Neural cell (in vitro differentiated cells): ENCODE measurements around the gene MLLT3. TPM values are rescaled to one million over a fixed set of nuclear protein-coding genes. Genes with fewer than 3 reads are reported as not detected.

Experiments
- H2AFZ ChIP-seq: fragments of 200-600, 300-800 bp; sonication (generic), shearing (Covaris generic); 2 replicates; pipeline ENCODE4 v1.6.0; 2014; ENCODE audit warnings: low read depth, mild to moderate bottlenecking, antibody characterized with exemption, low read length, moderate library complexity
- H3F3A ChIP-seq: fragments of 200-600 bp; shearing (Covaris generic); 2 replicates; pipeline ENCODE4 v1.6.1; 2016; ENCODE audit warnings: mild to moderate bottlenecking, moderate library complexity, mixed read lengths, antibody characterized with exemption, low read length; ENCODE audit not compliant: insufficient read depth, poor library complexity, severe bottlenecking
- H3K27ac ChIP-seq: fragments of 200-600, 300-800 bp; sonication (generic), shearing (Covaris generic); 2 replicates; pipeline ENCODE4 v1.5.1; 2014; ENCODE audit warnings: mild to moderate bottlenecking, low read length, moderate library complexity
- H3K27me3 ChIP-seq: fragments of 300-800, 200-600 bp; sonication (generic), shearing (Covaris generic); 2 replicates; pipeline ENCODE4 v1.6.0; 2014; ENCODE audit warnings: mild to moderate bottlenecking, low read depth, low read length, moderate library complexity; ENCODE audit not compliant: insufficient read depth
- H3K36me3 ChIP-seq: fragments of 300-800, 200-600 bp; sonication (generic), shearing (Covaris generic); 2 replicates; pipeline ENCODE4 v1.5.1; 2014; ENCODE audit warnings: mild to moderate bottlenecking, antibody characterized with exemption, low read length, moderate library complexity; ENCODE audit not compliant: insufficient read depth
- H3K4me2 ChIP-seq: fragments of 300-800, 200-600 bp; sonication (generic), shearing (Covaris generic); 2 replicates; pipeline ENCODE4 v1.6.0; 2014; ENCODE audit warnings: mild to moderate bottlenecking, low read length
- H3K4me3 ChIP-seq: fragments of 300-800, 200-600 bp; sonication (generic), shearing (Covaris generic); 2 replicates; pipeline ENCODE4 v1.5.1; 2014; ENCODE audit warnings: mild to moderate bottlenecking, low read length, moderate library complexity
- H3K79me2 ChIP-seq: fragments of 200-600 bp; shearing (Covaris generic); replicated peaks from 2 replicates; pipeline ENCODE4 v1.6.0; 2014; ENCODE audit warnings: mild to moderate bottlenecking, low read length, moderate library complexity; ENCODE audit not compliant: insufficient read depth
- H3K9ac ChIP-seq: fragments of 300-800, 200-600 bp; sonication (generic), shearing (Covaris generic); 2 replicates; pipeline ENCODE4 v1.6.1; 2016; ENCODE audit warnings: mild to moderate bottlenecking, low read length, mixed read lengths
- H3K9me2 ChIP-seq: fragments of 200-600 bp; shearing (Covaris generic); 2 replicates; pipeline ENCODE4 v1.6.1; 2016; ENCODE audit warnings: mild to moderate bottlenecking, low read length, mixed read lengths; ENCODE audit not compliant: insufficient read depth
- H3K9me3 ChIP-seq: fragments of 200-600, 300-800 bp; sonication (generic), shearing (Covaris generic); 2 replicates; pipeline ENCODE4 v1.6.1; 2016; ENCODE audit warnings: mild to moderate bottlenecking, mixed run types, low read length, moderate library complexity, mixed read lengths
- H4K20me1 ChIP-seq: fragments of 200-600 bp; shearing (Covaris generic); 2 replicates; pipeline ENCODE4 v1.6.1; 2016; ENCODE audit warnings: mild to moderate bottlenecking, mixed run types; ENCODE audit not compliant: insufficient read depth
- CTCF ChIP-seq: fragments of 450-650 bp; IDR thresholded peaks from 2 replicates; pipeline ENCODE4 v1.5.1; 2014; ENCODE audit warnings: antibody characterized with exemption, mild to moderate bottlenecking, moderate library complexity; ENCODE audit not compliant: poor library complexity, severe bottlenecking
- EP300 ChIP-seq: fragments of 450-650 bp; conservative IDR thresholded peaks from 2 replicates; pipeline ENCODE4 v1.6.1; 2014; ENCODE audit warnings: antibody characterized with exemption, mild to moderate bottlenecking, moderate library complexity; ENCODE audit not compliant: poor library complexity, severe bottlenecking
- EZH2 ChIP-seq: fragments of 200-600, 300-800 bp; shearing (Covaris generic), sonication (generic); IDR thresholded peaks from 2 replicates; pipeline ENCODE4 v1.6.1; 2014; ENCODE audit warnings: antibody characterized with exemption, low read length, borderline replicate concordance, mild to moderate bottlenecking; ENCODE audit not compliant: insufficient read depth, poor library complexity, severe bottlenecking
- MXI1 ChIP-seq: fragments of 450-650 bp; conservative IDR thresholded peaks from 2 replicates; pipeline ENCODE4 v1.6.1; 2014; ENCODE audit warnings: antibody characterized with exemption, mild to moderate bottlenecking; ENCODE audit not compliant: poor library complexity, severe bottlenecking
- POLR2AphosphoS5 ChIP-seq: IDR thresholded peaks from 2 replicates; pipeline ENCODE4 v1.6.1; 2012
- RAD21 ChIP-seq: fragments of 450-650 bp; conservative IDR thresholded peaks from 2 replicates; pipeline ENCODE4 v1.6.1; 2014; ENCODE audit warnings: antibody characterized with exemption, mild to moderate bottlenecking, moderate library complexity
- REST ChIP-seq: IDR thresholded peaks from 2 replicates; pipeline ENCODE4 v1.6.1; 2012; ENCODE audit warnings: borderline replicate concordance
- SMC3 ChIP-seq: fragments of 450-650 bp; conservative IDR thresholded peaks from 2 replicates; pipeline ENCODE4 v1.6.1; 2014; ENCODE audit warnings: antibody characterized with exemption, mild to moderate bottlenecking, moderate library complexity; ENCODE audit not compliant: poor library complexity
- TAF1 ChIP-seq: IDR thresholded peaks from 2 replicates; pipeline ENCODE4 v1.6.1; 2012; ENCODE audit warnings: low read depth
- polyA plus RNA-seq: library from polyadenylated mRNA; depleted of rRNA; stranded (reverse); fragments of >200 nt; gene quantifications from 2 replicates; pipeline ENCODE4 v1.2.3, GENCODE V29; 2014

MLLT3 gene
- polyA plus RNA-seq, 1 donor from 2014 or later = 61.5 TPM

GRCh38 chr9:20466328-20467008 lies 155.8 kb downstream of the MLLT3 start:
- Histone ChIP-seq H3K36me3 (no peaks in the 10 kb centered on the region), H3K27ac (no peak overlapping the region), H3K9me2 (no peaks in the 10 kb centered on the region), H3K4me3 (no peak overlapping the region), H3K9me3 (no peaks in the 10 kb centered on the region), H4K20me1 (no peaks in the 10 kb centered on the region), H3F3A (no peaks in the 10 kb centered on the region), H3K9ac (no peak overlapping the region), H2AFZ (no peak overlapping the region), H3K27me3 (no peaks in the 10 kb centered on the region), H3K79me2 (peaks cover 42% of the 10 kb centered on the region), H3K4me2 (no peak overlapping the region)
- TF ChIP-seq MXI1 = no peak
- no peak for TF ChIP-seq EZH2
- TF ChIP-seq EP300 = no peak
- TF ChIP-seq RAD21 = no peak
- TF ChIP-seq POLR2AphosphoS5 = no peak
- TF ChIP-seq SMC3 = no peak
- TF ChIP-seq REST = no peak
- no peak for TF ChIP-seq TAF1
- no peak for TF ChIP-seq CTCF

GRCh38 chr9:20464242-20464641 lies 158.1 kb downstream of the MLLT3 start:
- H3K27ac ChIP-seq = no peak overlapping the region
- H3K9ac ChIP-seq = no peak overlapping the region
- no peak overlapping the region for H3K4me3 ChIP-seq
- no peaks in the 10 kb centered on the region for H3K9me3 ChIP-seq
- H3F3A ChIP-seq = no peaks in the 10 kb centered on the region
- H4K20me1 ChIP-seq = no peaks in the 10 kb centered on the region
- no peaks in the 10 kb centered on the region for H3K27me3 ChIP-seq
- H3K79me2 ChIP-seq = peaks cover 38% of the 10 kb centered on the region
- TF ChIP-seq EZH2 = no peak
- TF ChIP-seq POLR2AphosphoS5 = no peak
- TF ChIP-seq RAD21 = no peak
- TF ChIP-seq EP300 = no peak
- TF ChIP-seq SMC3 = no peak
- no peak for TF ChIP-seq MXI1
- TF ChIP-seq TAF1 = no peak
- TF ChIP-seq REST = no peak
- no peaks in the 10 kb centered on the region for H3K9me2 ChIP-seq
- no peak overlapping the region for H2AFZ ChIP-seq
- H3K4me2 ChIP-seq = no peak overlapping the region
- no peaks in the 10 kb centered on the region for H3K36me3 ChIP-seq
